ENCODE results near the gene BRME1. TPM values are rescaled to one million over a fixed set of nuclear protein-coding genes. Genes with fewer than 3 reads are reported as not detected.

The BRME1 gene
- total RNA-seq, 1 experiment from 2014 or later: 17.4 TPM

- intact Hi-C loops (cut with micrococcal nuclease; ENCODE audit: unreplicated experiment): loop anchor here (1.0 to 2.0 kb wide), 4 partner anchors 72 to 195 kb away; partner anchors contain the start of gene DCAF15
- H3K4me3 Mint-ChIP-seq (ENCODE audit: unreplicated experiment): peak overlapping the region; percentile 24
- H3K36me3 Mint-ChIP-seq (ENCODE audit: insufficient read depth, unreplicated experiment): peaks cover 6% of the 10 kb centered on the region
- peak overlapping the region; percentile 48 for H3K27ac Mint-ChIP-seq (ENCODE audit: unreplicated experiment)
- no peaks in the 10 kb centered on the region for H3K27me3 Mint-ChIP-seq (ENCODE audit: insufficient read depth, unreplicated experiment)
- Histone ChIP-seq H3K4me1 (peaks cover 13% of the 10 kb centered on the region), H3K36me3 (ENCODE audit: control insufficient read depth, insufficient read depth, low read length) (no peaks in the 10 kb centered on the region), H3K27me3 (replicated peaks; ENCODE audit: control insufficient read depth, insufficient read depth, low read length) (no peaks in the 10 kb centered on the region), H3K9me3 (no peaks in the 10 kb centered on the region), H3K4me3 (ENCODE audit: low read depth, low read length) (peak overlapping the region; percentile 14)
- CTCF ChIA-PET: interaction anchor here (0.6 to 1.2 kb wide), 4 partner anchors 18 to 194 kb away, joined by 3 to 6 read pairs (median 3); no protein-coding TSS in a partner anchor
- H3K9me3 Mint-ChIP-seq (ENCODE audit: unreplicated experiment): no peaks in the 10 kb centered on the region
- TF ChIP-seq, protein P1, sequence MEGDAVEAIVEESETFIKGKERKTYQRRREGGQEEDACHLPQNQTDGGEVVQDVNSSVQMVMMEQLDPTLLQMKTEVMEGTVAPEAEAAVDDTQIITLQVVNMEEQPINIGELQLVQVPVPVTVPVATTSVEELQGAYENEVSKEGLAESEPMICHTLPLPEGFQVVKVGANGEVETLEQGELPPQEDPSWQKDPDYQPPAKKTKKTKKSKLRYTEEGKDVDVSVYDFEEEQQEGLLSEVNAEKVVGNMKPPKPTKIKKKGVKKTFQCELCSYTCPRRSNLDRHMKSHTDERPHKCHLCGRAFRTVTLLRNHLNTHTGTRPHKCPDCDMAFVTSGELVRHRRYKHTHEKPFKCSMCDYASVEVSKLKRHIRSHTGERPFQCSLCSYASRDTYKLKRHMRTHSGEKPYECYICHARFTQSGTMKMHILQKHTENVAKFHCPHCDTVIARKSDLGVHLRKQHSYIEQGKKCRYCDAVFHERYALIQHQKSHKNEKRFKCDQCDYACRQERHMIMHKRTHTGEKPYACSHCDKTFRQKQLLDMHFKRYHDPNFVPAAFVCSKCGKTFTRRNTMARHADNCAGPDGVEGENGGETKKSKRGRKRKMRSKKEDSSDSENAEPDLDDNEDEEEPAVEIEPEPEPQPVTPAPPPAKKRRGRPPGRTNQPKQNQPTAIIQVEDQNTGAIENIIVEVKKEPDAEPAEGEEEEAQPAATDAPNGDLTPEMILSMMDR (IDR thresholded peaks at IDR 0.05; ENCODE audit: insufficient read depth in 1 of 2, low read depth in 1 of 2, low read length in 1 of 2, severe bottlenecking in 1 of 2, unreplicated experiment in 1 of 2): peak; percentile 93 to 96
- peak; percentile 93 to 96 for DNase-seq
- peaks cover 7% of the 10 kb centered on the region for H3K4me1 Mint-ChIP-seq (ENCODE audit: low read depth, unreplicated experiment)
- POLR2A ChIA-PET: no interaction called here
- no TSS peak for BruUV-seq (replicated peaks)
These were observed 25.6 kb downstream of the BRME1 start for GRCh38 chr19:13880059-13881043.

- Histone ChIP-seq H3K36me3 (ENCODE audit: control insufficient read depth, insufficient read depth, low read length) (no peaks in the 10 kb centered on the region), H3K4me3 (ENCODE audit: low read depth, low read length) (no peak overlapping the region), H3K9me3 (no peaks in the 10 kb centered on the region), H3K27me3 (replicated peaks; ENCODE audit: control insufficient read depth, insufficient read depth, low read length) (no peaks in the 10 kb centered on the region), H3K4me1 (peaks cover 13% of the 10 kb centered on the region)
- intact Hi-C loops (cut with micrococcal nuclease; ENCODE audit: unreplicated experiment): no loop called here
- H3K27me3 Mint-ChIP-seq (ENCODE audit: insufficient read depth, unreplicated experiment): no peaks in the 10 kb centered on the region
- CTCF ChIA-PET: no interaction called here
- no peaks in the 10 kb centered on the region for H3K4me1 Mint-ChIP-seq (ENCODE audit: low read depth, unreplicated experiment)
- BruUV-seq (replicated peaks): no TSS peak
- H3K9me3 Mint-ChIP-seq (ENCODE audit: unreplicated experiment): no peaks in the 10 kb centered on the region
- no peak overlapping the region for H3K27ac Mint-ChIP-seq (ENCODE audit: unreplicated experiment)
- TF ChIP-seq, protein P1 (IDR thresholded peaks at IDR 0.05; ENCODE audit: insufficient read depth in 1 of 2, low read depth in 1 of 2, low read length in 1 of 2, severe bottlenecking in 1 of 2, unreplicated experiment in 1 of 2): no peak
- POLR2A ChIA-PET: no interaction called here
- H3K4me3 Mint-ChIP-seq (ENCODE audit: unreplicated experiment): no peak overlapping the region
- no peak for DNase-seq
- H3K36me3 Mint-ChIP-seq (ENCODE audit: insufficient read depth, unreplicated experiment): no peaks in the 10 kb centered on the region
These were observed 28.6 kb downstream of the BRME1 start for GRCh38 chr19:13877303-13877702.

GRCh38 chr19:13876834-13877233, 29.1 kb downstream of the BRME1 start, which contains the start of gene NANOS3:
Gene NANOS3 (plus strand): TSS chr19:13877134. CDS start chr19:13877249, 115 bp downstream.
- no peak within 1 kb of the TSS for H3K4me3 ChIP-seq (ENCODE audit: low read depth, low read length)
- H3K4me1 ChIP-seq: peaks cover 13% of the 10 kb centered on the region
- no peak for DNase-seq
- no peaks in the 10 kb centered on the region for H3K27me3 ChIP-seq (replicated peaks; ENCODE audit: control insufficient read depth, insufficient read depth, low read length)
- no peaks in the 10 kb centered on the region for H3K36me3 Mint-ChIP-seq (ENCODE audit: insufficient read depth, unreplicated experiment)
- CTCF ChIA-PET: no interaction called here
- no peaks in the 10 kb centered on the region for H3K4me1 Mint-ChIP-seq (ENCODE audit: low read depth, unreplicated experiment)
- TF ChIP-seq, protein P1 (IDR thresholded peaks at IDR 0.05; ENCODE audit: insufficient read depth in 1 of 2, low read depth in 1 of 2, low read length in 1 of 2, severe bottlenecking in 1 of 2, unreplicated experiment in 1 of 2): no peak
- H3K27ac Mint-ChIP-seq (ENCODE audit: unreplicated experiment): no peak within 1 kb of the TSS
- no peak within 1 kb of the TSS for H3K4me3 Mint-ChIP-seq (ENCODE audit: unreplicated experiment)
- POLR2A ChIA-PET: no interaction called here
- no TSS peak for BruUV-seq (replicated peaks)
- no peaks in the 10 kb centered on the region for H3K27me3 Mint-ChIP-seq (ENCODE audit: insufficient read depth, unreplicated experiment)
- intact Hi-C loops (cut with micrococcal nuclease; ENCODE audit: unreplicated experiment): no loop called here
- H3K36me3 ChIP-seq (ENCODE audit: control insufficient read depth, insufficient read depth, low read length): no peaks in the 10 kb centered on the region
- H3K9me3 Mint-ChIP-seq (ENCODE audit: unreplicated experiment): no peaks in the 10 kb centered on the region
- H3K9me3 ChIP-seq: no peaks in the 10 kb centered on the region
